Measurements from ENCODE around the gene SYK.
"Not testable (repeated sequence)": the region's sequence is repeated elsewhere in the genome, so short reads cannot be mapped to it uniquely, and the experiment has no call there.

Gene SYK

GRCh38 chr9:90815183-90815943 lies 13.7 kb downstream of the SYK start:
- no peak for TF ChIP-seq EZH2 (IDR thresholded peaks at IDR 0.05; ENCODE audit: borderline replicate concordance, low read depth, low read length, severe bottlenecking)
- Histone ChIP-seq H3K79me2 (ENCODE audit: insufficient read depth, low read length) (no peaks in the 10 kb centered on the region), H3K9me3 (ENCODE audit: insufficient read depth, low read length, severe bottlenecking) (no peaks in the 10 kb centered on the region), H2AFZ (ENCODE audit: low read depth, low read length) (peak overlapping the region; percentile 62), H3K36me3 (ENCODE audit: insufficient read depth, low read length) (no peaks in the 10 kb centered on the region), H3K9ac (ENCODE audit: low read depth, low read length) (peak overlapping the region; percentile 36), H4K20me1 (ENCODE audit: insufficient read depth, low read length) (no peaks in the 10 kb centered on the region), H3K4me2 (ENCODE audit: insufficient read depth, low read length) (peak overlapping the region; percentile 49), H3K27me3 (ENCODE audit: insufficient read depth, low read length, poor library complexity) (no peaks in the 10 kb centered on the region), H3K4me3 (ENCODE audit: low read depth in 1 of 2, low read length in 2 of 2) (peak overlapping the region in 1 of 2 experiments; percentile 2; a peak in 1 of 4 replicates), H3K4me1 (ENCODE audit: insufficient read depth, low read length) (peaks cover 20% of the 10 kb centered on the region), H3K27ac (ENCODE audit: low read length) (peak overlapping the region; percentile 77)
- ATAC-seq (ENCODE audit: insufficient read depth, low read depth) (peak; percentile 93), DNase-seq (peak; percentile 60)

- ATAC-seq (ENCODE audit: insufficient read depth, low read depth) = no peak
- Histone ChIP-seq H3K79me2 (ENCODE audit: insufficient read depth, low read length) (no peaks in the 10 kb centered on the region), H3K36me3 (ENCODE audit: insufficient read depth, low read length) (no peaks in the 10 kb centered on the region), H3K4me1 (ENCODE audit: insufficient read depth, low read length) (peaks cover 20% of the 10 kb centered on the region), H3K9me3 (ENCODE audit: insufficient read depth, low read length, severe bottlenecking) (no peaks in the 10 kb centered on the region), H2AFZ (ENCODE audit: low read depth, low read length) (peak overlapping the region; percentile 62), H3K27me3 (ENCODE audit: insufficient read depth, low read length, poor library complexity) (no peaks in the 10 kb centered on the region), H3K4me2 (ENCODE audit: insufficient read depth, low read length) (peak overlapping the region; percentile 49; the same call in 1 of the 2 replicates), H4K20me1 (ENCODE audit: insufficient read depth, low read length) (no peaks in the 10 kb centered on the region), H3K27ac (ENCODE audit: low read length) (peak overlapping the region; percentile 77), H3K4me3 (ENCODE audit: low read depth in 1 of 2, low read length in 2 of 2) (no peak overlapping the region), H3K9ac (ENCODE audit: low read depth, low read length) (peak overlapping the region; percentile 36)
- TF ChIP-seq CTCF (IDR thresholded peaks at IDR 0.05; ENCODE audit: borderline replicate concordance, extremely low read depth, low read length, poor library complexity, severe bottlenecking) (no peak), EZH2 (IDR thresholded peaks at IDR 0.05; ENCODE audit: borderline replicate concordance, low read depth, low read length, severe bottlenecking) (no peak)
- DNase-seq = no peak
Measured at GRCh38 chr9:90815944-90816357, 14.3 kb downstream of the SYK start.

- Histone ChIP-seq H4K20me1 (ENCODE audit: insufficient read depth, low read length) (no peaks in the 10 kb centered on the region), H3K27ac (ENCODE audit: low read length) (no peak overlapping the region), H3K9ac (ENCODE audit: low read depth, low read length) (no peak overlapping the region), H3K4me2 (ENCODE audit: insufficient read depth, low read length) (no peak overlapping the region), H3K79me2 (ENCODE audit: insufficient read depth, low read length) (no peaks in the 10 kb centered on the region), H3K27me3 (ENCODE audit: insufficient read depth, low read length, poor library complexity) (no peaks in the 10 kb centered on the region), H2AFZ (ENCODE audit: low read depth, low read length) (no peak overlapping the region), H3K4me1 (ENCODE audit: insufficient read depth, low read length) (peaks cover 20% of the 10 kb centered on the region), H3K36me3 (ENCODE audit: insufficient read depth, low read length) (no peaks in the 10 kb centered on the region), H3K9me3 (ENCODE audit: insufficient read depth, low read length, severe bottlenecking) (no peaks in the 10 kb centered on the region), H3K4me3 (ENCODE audit: low read depth in 1 of 2, low read length in 2 of 2) (no peak overlapping the region)
- no peak for ATAC-seq (ENCODE audit: insufficient read depth, low read depth)
- TF ChIP-seq EZH2 (IDR thresholded peaks at IDR 0.05; ENCODE audit: borderline replicate concordance, low read depth, low read length, severe bottlenecking) (no peak), CTCF (IDR thresholded peaks at IDR 0.05; ENCODE audit: borderline replicate concordance, extremely low read depth, low read length, poor library complexity, severe bottlenecking) (no peak)
- no peak for DNase-seq
Measured at GRCh38 chr9:90816690-90817089, 15.1 kb downstream of the SYK start.

- Histone ChIP-seq H3K9me3 (ENCODE audit: insufficient read depth, low read length, severe bottlenecking) (peaks cover 2% of the 10 kb centered on the region), H3K36me3 (ENCODE audit: insufficient read depth, low read length) (no peaks in the 10 kb centered on the region), H2AFZ (ENCODE audit: low read depth, low read length) (no peak overlapping the region), H3K27ac (ENCODE audit: low read length) (no peak overlapping the region), H3K4me1 (ENCODE audit: insufficient read depth, low read length) (peaks cover 20% of the 10 kb centered on the region), H3K9ac (ENCODE audit: low read depth, low read length) (no peak overlapping the region), H3K4me3 (ENCODE audit: low read depth in 1 of 2, low read length in 2 of 2) (no peak overlapping the region), H4K20me1 (ENCODE audit: insufficient read depth, low read length) (no peaks in the 10 kb centered on the region), H3K27me3 (ENCODE audit: insufficient read depth, low read length, poor library complexity) (no peaks in the 10 kb centered on the region), H3K79me2 (ENCODE audit: insufficient read depth, low read length) (no peaks in the 10 kb centered on the region), H3K4me2 (ENCODE audit: insufficient read depth, low read length) (no peak overlapping the region)
- TF ChIP-seq EZH2 (IDR thresholded peaks at IDR 0.05; ENCODE audit: borderline replicate concordance, low read depth, low read length, severe bottlenecking) (no peak), CTCF (IDR thresholded peaks at IDR 0.05; ENCODE audit: borderline replicate concordance, extremely low read depth, low read length, poor library complexity, severe bottlenecking) (no peak)
- DNase-seq = no peak
- no peak for ATAC-seq (ENCODE audit: insufficient read depth, low read depth)
Measured at GRCh38 chr9:90818279-90818678, 16.7 kb downstream of the SYK start.

GRCh38 chr9:90820406-90820805 lies 18.8 kb downstream of the SYK start:
- H3K4me2 ChIP-seq (ENCODE audit: insufficient read depth, low read length); H3K9ac ChIP-seq (ENCODE audit: low read depth, low read length); H3K4me1 ChIP-seq (ENCODE audit: insufficient read depth, low read length); H3K79me2 ChIP-seq (ENCODE audit: insufficient read depth, low read length); H2AFZ ChIP-seq (ENCODE audit: low read depth, low read length); H3K27me3 ChIP-seq (ENCODE audit: insufficient read depth, low read length, poor library complexity); H4K20me1 ChIP-seq (ENCODE audit: insufficient read depth, low read length); H3K4me3 ChIP-seq (ENCODE audit: low read depth in 1 of 2, low read length in 2 of 2); H3K9me3 ChIP-seq (ENCODE audit: insufficient read depth, low read length, severe bottlenecking); DNase-seq; H3K27ac ChIP-seq (ENCODE audit: low read length); ATAC-seq (ENCODE audit: insufficient read depth, low read depth); H3K36me3 ChIP-seq (ENCODE audit: insufficient read depth, low read length): not testable (repeated sequence)

Data from DND-41 (cell line).